RWPE2 (cell line): ENCODE results near the gene RRP12.

Experiments
- ATAC-seq: fragments of 200-7000 bp; cut with Tn5 transposase; 3 replicates; pipeline ENCODE4 v1.9.1; 2021; ENCODE audit warnings: low read depth
- DNase-seq: peaks from one replicate; pipeline ENCODE4 v3.0.0-alpha.2; 2020; ENCODE audit warnings: low spot score
- H3K27ac ChIP-seq: fragments of 450-650 bp; 2 replicates; pipeline ENCODE4 v1.5.1; 2017; ENCODE audit warnings: mild to moderate bottlenecking; ENCODE audit not compliant: poor library complexity, severe bottlenecking
- H3K27me3 ChIP-seq: fragments of 250-450 bp; sonication (Bioruptor Pico); 2 replicates; pipeline ENCODE4 v1.5.1; 2021; ENCODE audit warnings: mild to moderate bottlenecking, moderate library complexity; ENCODE audit not compliant: insufficient read depth, poor library complexity, severe bottlenecking
- H3K36me3 ChIP-seq: fragments of 250-450 bp; sonication (Bioruptor Pico); 2 replicates; pipeline ENCODE4 v1.5.1; 2020; ENCODE audit warnings: low read depth, mild to moderate bottlenecking, moderate library complexity
- H3K4me1 ChIP-seq: fragments of 250-450 bp; sonication (Bioruptor Pico); 2 replicates; pipeline ENCODE4 v1.5.1; 2021; ENCODE audit warnings: mild to moderate bottlenecking, moderate library complexity; ENCODE audit not compliant: insufficient read depth, poor library complexity, severe bottlenecking
- H3K4me3 ChIP-seq: fragments of 250-450 bp; sonication (Bioruptor Pico); 2 replicates; pipeline ENCODE4 v1.5.1; 2021; ENCODE audit warnings: mild to moderate bottlenecking, moderate library complexity; ENCODE audit not compliant: severe bottlenecking
- H3K9me3 ChIP-seq: fragments of 250-450 bp; sonication (Bioruptor Pico); 2 replicates; pipeline ENCODE4 v1.5.1; 2021; ENCODE audit warnings: mild to moderate bottlenecking, moderate library complexity; ENCODE audit not compliant: severe bottlenecking
- TF ChIP-seq, protein P1 (sequence below): fragments of 450-650 bp; IDR thresholded peaks from one replicate; pipeline ENCODE4 v1.5.1; 2017; ENCODE audit warnings: mild to moderate bottlenecking, moderate library complexity; ENCODE audit not compliant: poor library complexity, severe bottlenecking

RRP12 gene

DNA sequence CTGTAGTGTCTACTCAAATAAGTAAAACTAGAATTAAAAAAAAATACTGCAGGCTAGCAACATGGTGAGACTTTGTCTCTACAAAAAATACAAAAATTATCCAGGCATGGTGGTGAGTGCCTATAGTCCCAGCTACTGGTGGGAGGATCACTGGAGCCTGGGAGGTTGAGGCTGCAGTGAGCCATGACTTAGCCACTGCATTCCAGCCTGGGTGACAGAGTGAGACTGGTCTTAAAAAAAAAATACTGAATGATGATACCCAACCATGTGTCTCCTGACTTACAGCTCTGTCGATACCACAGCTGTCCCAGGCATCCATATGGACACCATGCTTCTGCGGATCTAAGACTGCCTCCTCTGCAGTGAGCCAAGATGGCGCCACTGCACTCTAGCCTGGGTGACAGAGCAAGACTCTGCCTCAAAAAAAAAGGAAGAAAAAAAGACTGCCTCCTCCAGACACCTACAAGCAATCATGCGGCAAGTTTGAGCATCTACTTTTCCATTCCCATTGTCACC is 90.0 kb downstream of the RRP12 start:
- no peaks in the 10 kb centered on the region for H3K27me3 ChIP-seq
- ATAC-seq = no peak
- TF ChIP-seq, protein P1, sequence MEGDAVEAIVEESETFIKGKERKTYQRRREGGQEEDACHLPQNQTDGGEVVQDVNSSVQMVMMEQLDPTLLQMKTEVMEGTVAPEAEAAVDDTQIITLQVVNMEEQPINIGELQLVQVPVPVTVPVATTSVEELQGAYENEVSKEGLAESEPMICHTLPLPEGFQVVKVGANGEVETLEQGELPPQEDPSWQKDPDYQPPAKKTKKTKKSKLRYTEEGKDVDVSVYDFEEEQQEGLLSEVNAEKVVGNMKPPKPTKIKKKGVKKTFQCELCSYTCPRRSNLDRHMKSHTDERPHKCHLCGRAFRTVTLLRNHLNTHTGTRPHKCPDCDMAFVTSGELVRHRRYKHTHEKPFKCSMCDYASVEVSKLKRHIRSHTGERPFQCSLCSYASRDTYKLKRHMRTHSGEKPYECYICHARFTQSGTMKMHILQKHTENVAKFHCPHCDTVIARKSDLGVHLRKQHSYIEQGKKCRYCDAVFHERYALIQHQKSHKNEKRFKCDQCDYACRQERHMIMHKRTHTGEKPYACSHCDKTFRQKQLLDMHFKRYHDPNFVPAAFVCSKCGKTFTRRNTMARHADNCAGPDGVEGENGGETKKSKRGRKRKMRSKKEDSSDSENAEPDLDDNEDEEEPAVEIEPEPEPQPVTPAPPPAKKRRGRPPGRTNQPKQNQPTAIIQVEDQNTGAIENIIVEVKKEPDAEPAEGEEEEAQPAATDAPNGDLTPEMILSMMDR = no peak
- H3K4me3 ChIP-seq = no peak overlapping the region
- no peaks in the 10 kb centered on the region for H3K4me1 ChIP-seq
- H3K9me3 ChIP-seq = no peaks in the 10 kb centered on the region
- H3K27ac ChIP-seq = no peak overlapping the region
- H3K36me3 ChIP-seq = no peaks in the 10 kb centered on the region
- DNase-seq = no peak

DNA sequence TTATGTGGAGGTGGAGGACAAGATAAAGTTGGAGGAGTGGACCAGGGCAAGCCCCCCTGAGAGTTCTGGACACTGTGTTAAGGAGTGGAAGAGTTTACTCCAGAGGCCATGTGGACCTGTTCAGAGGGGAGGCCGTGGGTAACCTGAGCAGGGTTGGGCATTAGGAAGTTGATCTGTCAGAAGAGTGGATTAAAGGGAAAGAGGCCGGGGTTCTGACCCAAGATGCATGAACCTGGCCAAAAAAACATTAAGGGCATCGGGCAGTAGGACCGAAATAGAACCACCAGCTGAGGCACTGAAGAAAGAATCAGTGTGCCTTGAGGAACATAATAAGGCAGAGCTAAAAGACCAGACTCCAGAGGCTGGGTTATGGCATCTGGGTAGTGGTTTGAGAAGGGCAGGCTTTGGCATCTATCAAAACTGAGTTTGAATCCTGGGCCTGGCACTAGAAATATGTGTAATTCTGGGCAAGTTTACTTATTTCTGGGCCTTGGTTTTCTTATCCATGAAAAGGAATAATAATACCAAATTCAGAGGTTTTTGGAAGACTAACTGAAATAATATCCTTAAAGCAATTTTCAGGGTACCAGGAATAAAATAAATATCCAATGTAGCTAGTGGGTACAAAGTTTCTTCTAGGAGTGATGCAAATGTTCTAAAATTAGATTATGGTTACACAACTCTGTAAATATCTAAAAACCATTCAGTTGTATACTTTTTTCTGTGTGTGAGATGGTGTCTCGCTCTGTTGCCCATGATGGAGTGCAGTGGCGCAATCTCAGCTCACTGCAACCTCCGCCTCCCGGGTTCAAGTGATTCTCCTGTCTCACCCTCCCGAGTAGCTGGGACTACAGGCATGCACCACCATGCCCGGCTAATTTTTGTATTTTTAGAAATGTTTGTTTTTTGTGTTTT is 93.0 kb downstream of the RRP12 start:
- no peaks in the 10 kb centered on the region for H3K27me3 ChIP-seq
- no peak overlapping the region for H3K4me3 ChIP-seq
- H3K27ac ChIP-seq = no peak overlapping the region
- TF ChIP-seq, protein P1 = no peak
- H3K4me1 ChIP-seq = no peaks in the 10 kb centered on the region
- DNase-seq (no peak), ATAC-seq (no peak)
- no peaks in the 10 kb centered on the region for H3K9me3 ChIP-seq
- no peaks in the 10 kb centered on the region for H3K36me3 ChIP-seq

DNA sequence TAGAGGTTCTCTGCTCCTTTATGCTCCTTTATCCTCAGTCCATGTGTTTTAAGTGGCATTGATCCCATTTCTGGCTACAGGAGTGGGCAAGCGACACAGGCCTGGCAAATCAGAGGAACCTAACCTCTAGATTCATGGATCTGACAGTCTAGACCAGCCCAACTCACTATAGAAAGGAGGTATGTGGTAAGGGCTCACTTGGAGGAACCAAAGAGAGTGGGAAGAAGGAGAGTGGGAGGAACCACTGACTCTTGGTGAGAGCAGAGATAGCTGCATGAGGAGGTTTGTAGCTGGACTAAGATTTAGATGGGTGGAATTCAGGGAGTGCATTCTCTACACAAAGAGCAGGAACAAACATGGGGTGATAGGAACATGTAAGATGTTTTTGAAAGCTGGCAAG is 93.7 kb downstream of the RRP12 start:
- no peak overlapping the region for H3K27ac ChIP-seq
- no peak overlapping the region for H3K4me3 ChIP-seq
- no peaks in the 10 kb centered on the region for H3K9me3 ChIP-seq
- no peaks in the 10 kb centered on the region for H3K27me3 ChIP-seq
- ATAC-seq (no peak), DNase-seq (no peak)
- no peaks in the 10 kb centered on the region for H3K4me1 ChIP-seq
- no peaks in the 10 kb centered on the region for H3K36me3 ChIP-seq
- TF ChIP-seq, protein P1 = no peak
